ENCODE measurements around the gene OSM. TPM values are rescaled to one million over a fixed set of nuclear protein-coding genes. Genes with fewer than 3 reads are reported as not detected.

The OSM gene
- total RNA-seq, 1 experiment from 2014 or later, result not detected

DNA sequence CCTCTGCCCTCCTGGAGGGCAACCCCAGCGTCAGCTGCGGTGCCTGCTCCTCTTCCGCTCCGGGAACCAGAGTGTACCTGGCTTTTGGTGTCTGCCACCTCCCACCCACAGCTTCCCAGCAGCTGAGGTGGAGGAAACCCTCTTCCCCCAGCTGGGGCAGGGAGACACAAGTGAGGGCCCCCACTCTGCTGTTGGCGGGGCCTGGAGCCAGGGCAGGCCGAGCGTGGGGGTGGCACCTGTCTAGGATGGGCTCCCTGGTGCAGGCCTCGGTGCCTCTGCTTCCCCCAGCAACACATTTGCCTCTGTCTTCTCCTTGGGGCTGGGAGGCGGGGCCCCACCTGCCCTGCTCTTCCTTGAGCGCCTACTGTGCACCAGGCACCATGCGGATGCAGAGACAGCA lies 6.4 kb downstream of the OSM start:
- Mint-ChIP-seq H3K9me3 (ENCODE audit: low read depth, unreplicated experiment) (no peaks in the 10 kb centered on the region), H3K36me3 (ENCODE audit: insufficient read depth, unreplicated experiment) (peaks cover 36% of the 10 kb centered on the region), H3K4me3 (ENCODE audit: low read depth, unreplicated experiment) (no peak overlapping the region), H3K4me1 (ENCODE audit: low read depth, unreplicated experiment) (peaks cover 70% of the 10 kb centered on the region), H3K27ac (ENCODE audit: unreplicated experiment) (no peak overlapping the region), H3K27me3 (ENCODE audit: unreplicated experiment) (no peaks in the 10 kb centered on the region)
- no TSS peak for BruUV-seq (replicated peaks)
- intact Hi-C loops (cut with micrococcal nuclease; ENCODE audit: unreplicated experiment), result no loop called here
- DNase-seq, result no peak
- CTCF ChIA-PET, result interaction anchor here (1.4 kb wide), 1 partner anchor 28 kb away, joined by 4 read pairs; no protein-coding TSS in a partner anchor
- TF ChIP-seq, protein P1, sequence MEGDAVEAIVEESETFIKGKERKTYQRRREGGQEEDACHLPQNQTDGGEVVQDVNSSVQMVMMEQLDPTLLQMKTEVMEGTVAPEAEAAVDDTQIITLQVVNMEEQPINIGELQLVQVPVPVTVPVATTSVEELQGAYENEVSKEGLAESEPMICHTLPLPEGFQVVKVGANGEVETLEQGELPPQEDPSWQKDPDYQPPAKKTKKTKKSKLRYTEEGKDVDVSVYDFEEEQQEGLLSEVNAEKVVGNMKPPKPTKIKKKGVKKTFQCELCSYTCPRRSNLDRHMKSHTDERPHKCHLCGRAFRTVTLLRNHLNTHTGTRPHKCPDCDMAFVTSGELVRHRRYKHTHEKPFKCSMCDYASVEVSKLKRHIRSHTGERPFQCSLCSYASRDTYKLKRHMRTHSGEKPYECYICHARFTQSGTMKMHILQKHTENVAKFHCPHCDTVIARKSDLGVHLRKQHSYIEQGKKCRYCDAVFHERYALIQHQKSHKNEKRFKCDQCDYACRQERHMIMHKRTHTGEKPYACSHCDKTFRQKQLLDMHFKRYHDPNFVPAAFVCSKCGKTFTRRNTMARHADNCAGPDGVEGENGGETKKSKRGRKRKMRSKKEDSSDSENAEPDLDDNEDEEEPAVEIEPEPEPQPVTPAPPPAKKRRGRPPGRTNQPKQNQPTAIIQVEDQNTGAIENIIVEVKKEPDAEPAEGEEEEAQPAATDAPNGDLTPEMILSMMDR (IDR thresholded peaks at IDR 0.05; ENCODE audit: unreplicated experiment), result no peak

DNA sequence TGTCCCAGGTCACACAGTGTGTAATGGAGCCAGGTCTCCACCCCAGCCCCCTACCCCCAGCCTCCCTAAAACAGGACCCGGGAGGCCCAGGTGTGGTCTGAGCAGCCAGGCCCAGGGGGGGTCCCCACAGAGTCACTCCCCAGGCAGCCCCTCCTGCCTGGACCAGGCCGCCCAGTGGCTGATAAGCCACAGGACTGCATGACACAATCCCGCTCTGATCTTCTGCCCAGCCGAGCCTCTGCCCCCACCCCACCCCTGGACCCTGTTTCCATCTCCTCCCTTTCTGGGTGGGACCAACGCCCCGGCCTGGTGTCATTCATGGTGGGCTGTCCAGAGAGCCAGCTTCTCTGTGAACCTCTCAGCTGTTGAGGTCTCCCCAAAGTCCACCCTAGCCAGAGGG lies 12.3 kb downstream of the OSM start:
- CTCF ChIA-PET, result interaction anchor here (1.0 to 1.7 kb wide), 2 partner anchors 34 to 146 kb away, joined by 3 to 5 read pairs; no protein-coding TSS in a partner anchor
- TF ChIP-seq, protein P1 (IDR thresholded peaks at IDR 0.05; ENCODE audit: unreplicated experiment), result no peak
- H3K27ac Mint-ChIP-seq (ENCODE audit: unreplicated experiment), result peak overlapping the region; percentile 98
- DNase-seq, result peak; percentile 21
- H3K4me1 Mint-ChIP-seq (ENCODE audit: low read depth, unreplicated experiment), result peaks cover 70% of the 10 kb centered on the region
- no peaks in the 10 kb centered on the region for H3K27me3 Mint-ChIP-seq (ENCODE audit: unreplicated experiment)
- peak overlapping the region; percentile 94 for H3K4me3 Mint-ChIP-seq (ENCODE audit: low read depth, unreplicated experiment)
- H3K36me3 Mint-ChIP-seq (ENCODE audit: insufficient read depth, unreplicated experiment), result peaks cover 96% of the 10 kb centered on the region
- no TSS peak for BruUV-seq (replicated peaks)
- intact Hi-C loops (cut with micrococcal nuclease; ENCODE audit: unreplicated experiment), result no loop called here
- no peaks in the 10 kb centered on the region for H3K9me3 Mint-ChIP-seq (ENCODE audit: low read depth, unreplicated experiment)

DNA sequence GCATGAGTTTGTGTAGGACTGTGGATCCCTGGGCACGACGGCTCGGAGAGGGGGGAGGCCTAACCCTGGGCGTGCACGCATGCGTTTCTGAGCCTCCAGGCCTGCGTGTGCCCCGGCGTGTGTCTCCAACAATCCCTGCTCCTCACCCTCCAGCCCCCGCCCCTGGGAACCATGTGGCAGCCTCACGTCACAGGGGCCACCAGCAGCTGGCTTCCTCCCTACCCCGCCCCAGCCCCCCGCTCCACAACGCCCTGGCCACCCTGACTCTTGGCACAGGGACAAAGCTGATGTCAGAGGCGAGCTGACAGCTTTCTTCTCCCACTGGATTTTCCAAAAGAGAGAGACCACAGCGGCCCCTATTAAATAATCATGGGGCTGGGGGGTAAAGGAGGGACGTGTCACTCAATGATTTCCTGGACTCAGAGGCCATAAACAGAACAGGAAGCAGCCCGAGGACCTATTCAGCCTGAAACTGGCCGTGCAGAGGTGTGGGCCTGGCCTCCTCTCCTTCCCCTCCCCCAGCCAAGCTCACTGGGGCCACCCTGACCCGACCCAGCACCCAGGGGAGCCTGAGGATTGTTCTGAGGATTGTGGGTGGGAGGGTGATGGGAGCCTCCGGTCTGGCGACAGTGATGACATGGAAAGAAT lies 13.3 kb downstream of the OSM start:
- peaks cover 100% of the 10 kb centered on the region for H3K36me3 Mint-ChIP-seq (ENCODE audit: insufficient read depth, unreplicated experiment)
- no peaks in the 10 kb centered on the region for H3K9me3 Mint-ChIP-seq (ENCODE audit: low read depth, unreplicated experiment)
- no peaks in the 10 kb centered on the region for H3K27me3 Mint-ChIP-seq (ENCODE audit: unreplicated experiment)
- H3K4me3 Mint-ChIP-seq (ENCODE audit: low read depth, unreplicated experiment), result peak overlapping the region; percentile 94
- TF ChIP-seq, protein P1 (IDR thresholded peaks at IDR 0.05; ENCODE audit: unreplicated experiment), result no peak
- H3K27ac Mint-ChIP-seq (ENCODE audit: unreplicated experiment), result peak overlapping the region; percentile 98
- intact Hi-C loops (cut with micrococcal nuclease; ENCODE audit: unreplicated experiment), result loop anchor here (2.0 kb wide), 1 partner anchor 43 kb away; no protein-coding TSS in a partner anchor
- CTCF ChIA-PET, result interaction anchor here (0.5 to 2.2 kb wide), 11 partner anchors 10 to 489 kb away, joined by 3 to 8 read pairs (median 5); no protein-coding TSS in a partner anchor
- DNase-seq, result peak; percentile 95
- BruUV-seq (replicated peaks), result no TSS peak
- H3K4me1 Mint-ChIP-seq (ENCODE audit: low read depth, unreplicated experiment), result peaks cover 70% of the 10 kb centered on the region

DNA sequence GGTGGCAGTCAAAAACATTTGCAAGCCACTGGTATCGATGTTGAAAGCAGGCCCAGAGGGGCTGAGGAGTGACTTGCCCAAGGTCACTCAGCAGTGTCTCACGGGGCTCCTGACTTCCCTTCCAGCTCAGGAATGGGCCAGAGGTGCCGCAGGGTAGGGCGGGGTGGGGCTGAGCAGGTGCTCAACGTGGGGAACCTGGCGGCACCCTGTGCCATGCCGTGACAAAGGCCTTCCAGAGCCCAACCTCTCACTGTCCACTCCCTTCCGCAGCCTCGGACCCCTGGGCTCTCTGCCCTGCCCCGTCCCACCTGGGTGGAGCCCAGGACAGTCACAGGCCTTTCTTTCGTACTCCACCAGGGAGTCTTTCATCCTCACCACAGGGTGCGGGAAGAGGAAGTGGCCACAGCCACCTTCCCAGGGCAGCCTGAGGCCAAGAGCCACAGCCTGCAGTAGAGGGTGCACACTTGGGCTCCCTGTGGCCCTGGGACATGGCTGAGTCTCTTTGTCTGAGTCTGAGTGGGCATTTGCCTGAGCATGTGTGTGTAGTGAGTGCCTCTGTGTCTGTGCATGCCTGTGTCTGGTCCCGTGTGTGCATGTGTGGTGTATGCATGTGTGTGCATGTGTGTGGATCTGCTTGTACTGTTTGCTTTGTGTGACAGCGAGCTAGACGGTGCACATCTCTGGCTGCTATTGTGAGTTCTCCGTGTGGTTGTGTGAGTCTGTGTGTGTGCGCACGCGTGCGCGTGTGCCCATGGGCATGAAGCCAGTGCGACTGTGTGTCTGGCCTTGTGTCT lies 14.0 kb downstream of the OSM start:
- intact Hi-C loops (cut with micrococcal nuclease; ENCODE audit: unreplicated experiment), result loop anchor here (1.0 to 2.0 kb wide), 2 partner anchors 42 to 56 kb away; no protein-coding TSS in a partner anchor
- Mint-ChIP-seq H3K27ac (ENCODE audit: unreplicated experiment) (peak overlapping the region; percentile 98), H3K27me3 (ENCODE audit: unreplicated experiment) (no peaks in the 10 kb centered on the region), H3K36me3 (ENCODE audit: insufficient read depth, unreplicated experiment) (peaks cover 100% of the 10 kb centered on the region), H3K4me3 (ENCODE audit: low read depth, unreplicated experiment) (peak overlapping the region; percentile 94), H3K9me3 (ENCODE audit: low read depth, unreplicated experiment) (no peaks in the 10 kb centered on the region), H3K4me1 (ENCODE audit: low read depth, unreplicated experiment) (peaks cover 70% of the 10 kb centered on the region)
- peak; percentile 93 for DNase-seq
- TF ChIP-seq, protein P1 (IDR thresholded peaks at IDR 0.05; ENCODE audit: unreplicated experiment), result no peak
- CTCF ChIA-PET, result interaction anchor here (0.6 to 2.2 kb wide), 9 partner anchors 17 to 926 kb away, joined by 3 to 8 read pairs (median 5); no protein-coding TSS in a partner anchor
- BruUV-seq (replicated peaks), result TSS peak; percentile 48
